ENCODE data around the gene TARS3.

TARS3 gene

GRCh38 chr15:101648356-101648755 is 75.9 kb downstream of the TARS3 start:
- Histone ChIP-seq H3K36me3 (replicated peaks) (peaks cover 20% of the 10 kb centered on the region), H3K27me3 (replicated peaks) (no peaks in the 10 kb centered on the region), H3K4me3 (ENCODE audit: low read depth, low read length) (no peak overlapping the region), H3K27ac (no peak overlapping the region)
- in situ Hi-C loops (cut with HindIII; ENCODE audit: low pct_ligation_motif_present, low sequenced_read_pairs) = no loop called here
- DNase-seq = no peak
- no peak for TF ChIP-seq CTCF (IDR thresholded peaks at IDR 0.05; ENCODE audit: low read depth, low read length, missing control alignments)

DNA sequence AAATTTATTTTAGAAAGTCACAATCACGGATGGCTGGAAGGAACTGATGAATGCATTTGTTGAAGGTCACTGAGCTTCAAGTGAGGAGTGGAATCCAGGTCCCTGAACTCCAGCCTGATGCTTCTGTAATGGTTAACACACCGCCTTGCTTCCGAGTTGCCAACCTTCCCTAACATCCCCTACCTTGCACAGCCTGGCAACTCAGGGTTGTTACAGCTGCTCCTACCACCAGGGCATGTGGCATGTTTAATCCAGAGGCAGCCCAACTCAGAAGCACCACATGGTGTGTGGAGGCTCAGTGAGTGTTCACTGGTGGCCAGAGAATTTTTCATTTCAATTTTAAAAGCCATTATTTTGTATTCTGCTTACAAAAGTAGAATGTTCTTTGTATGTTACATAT is 77.0 kb downstream of the TARS3 start:
- Histone ChIP-seq H3K36me3 (replicated peaks) (peaks cover 23% of the 10 kb centered on the region), H3K4me3 (ENCODE audit: low read depth, low read length) (no peak overlapping the region), H3K27ac (no peak overlapping the region), H3K27me3 (replicated peaks) (no peaks in the 10 kb centered on the region)
- no peak for TF ChIP-seq CTCF (IDR thresholded peaks at IDR 0.05; ENCODE audit: low read depth, low read length, missing control alignments)
- no peak for DNase-seq
- in situ Hi-C loops (cut with HindIII; ENCODE audit: low pct_ligation_motif_present, low sequenced_read_pairs) = no loop called here

- no peaks in the 10 kb centered on the region for H3K27me3 ChIP-seq (replicated peaks)
- DNase-seq = no peak
- H3K27ac ChIP-seq = no peak overlapping the region
- in situ Hi-C loops (cut with HindIII; ENCODE audit: low pct_ligation_motif_present, low sequenced_read_pairs) = no loop called here
- TF ChIP-seq CTCF (IDR thresholded peaks at IDR 0.05; ENCODE audit: low read depth, low read length, missing control alignments) = no peak
- H3K36me3 ChIP-seq (replicated peaks) = peaks cover 23% of the 10 kb centered on the region
- H3K4me3 ChIP-seq (ENCODE audit: low read depth, low read length) = no peak overlapping the region
Observed at GRCh38 chr15:101646672-101647071, 77.6 kb downstream of the TARS3 start.

GRCh38 chr15:101642361-101642760 is 81.9 kb downstream of the TARS3 start:
- no peak overlapping the region for H3K27ac ChIP-seq
- no peaks in the 10 kb centered on the region for H3K27me3 ChIP-seq (replicated peaks)
- no peak for DNase-seq
- peaks cover 24% of the 10 kb centered on the region for H3K36me3 ChIP-seq (replicated peaks)
- in situ Hi-C loops (cut with HindIII; ENCODE audit: low pct_ligation_motif_present, low sequenced_read_pairs) = no loop called here
- no peak overlapping the region for H3K4me3 ChIP-seq (ENCODE audit: low read depth, low read length)
- TF ChIP-seq CTCF (IDR thresholded peaks at IDR 0.05; ENCODE audit: low read depth, low read length, missing control alignments) = peak; percentile 17

DNA sequence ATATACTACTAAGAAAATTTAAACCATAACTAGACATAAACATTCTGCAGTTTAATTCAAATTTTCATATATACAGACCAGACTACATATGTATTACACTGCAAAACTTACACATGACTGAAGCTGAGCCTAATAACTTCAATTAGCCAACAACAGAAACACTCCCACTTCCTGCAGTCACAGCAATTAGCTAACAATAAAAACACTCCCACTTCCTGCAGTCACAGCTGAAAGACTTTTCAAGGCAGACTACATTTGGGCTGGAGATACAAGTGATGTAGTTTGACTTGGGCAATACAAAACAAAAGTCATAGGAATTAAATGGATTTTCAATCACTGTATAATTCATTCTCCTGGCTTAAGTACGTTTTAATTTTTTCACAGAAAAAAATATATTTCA is 82.4 kb downstream of the TARS3 start:
- Histone ChIP-seq H3K4me3 (ENCODE audit: low read depth, low read length) (no peak overlapping the region), H3K27ac (no peak overlapping the region), H3K36me3 (replicated peaks) (peaks cover 21% of the 10 kb centered on the region), H3K27me3 (replicated peaks) (no peaks in the 10 kb centered on the region)
- DNase-seq = no peak
- in situ Hi-C loops (cut with HindIII; ENCODE audit: low pct_ligation_motif_present, low sequenced_read_pairs) = no loop called here
- no peak for TF ChIP-seq CTCF (IDR thresholded peaks at IDR 0.05; ENCODE audit: low read depth, low read length, missing control alignments)

GRCh38 chr15:101641129-101641764 is 83.0 kb downstream of the TARS3 start:
- DNase-seq = peak; percentile 68
- Histone ChIP-seq H3K27me3 (replicated peaks) (no peaks in the 10 kb centered on the region), H3K36me3 (replicated peaks) (peaks cover 17% of the 10 kb centered on the region), H3K4me3 (ENCODE audit: low read depth, low read length) (no peak overlapping the region), H3K27ac (no peak overlapping the region)
- in situ Hi-C loops (cut with HindIII; ENCODE audit: low pct_ligation_motif_present, low sequenced_read_pairs) = no loop called here
- peak; percentile 93 for TF ChIP-seq CTCF (IDR thresholded peaks at IDR 0.05; ENCODE audit: low read depth, low read length, missing control alignments)
